GM23338 (cell line): ENCODE measurements around the gene ADGRB3.

Experiments
- CREB1 ChIP-seq: fragments of 250-450 bp; sonication (Bioruptor Pico); IDR thresholded peaks from 2 replicates; pipeline ENCODE4 v1.5.0; 2020; ENCODE audit warnings: low read depth, mild to moderate bottlenecking, moderate library complexity
- CTCF ChIP-seq, 2 experiments: fragments of 200-600 bp in 1 of 2; sonication (generic) in 1 of 2; conservative IDR thresholded peaks; 2 replicates each; pipeline versions ENCODE4 v1.5.1 to v1.6.1; 2016 to 2017; ENCODE audit warnings: antibody characterized with exemption in 2 of 2, low read depth in 2 of 2, mild to moderate bottlenecking in 2 of 2, moderate library complexity in 1 of 2
- EZH2 ChIP-seq: fragments of 200-600 bp; sonication (generic); IDR thresholded peaks from one replicate; pipeline ENCODE4 v1.8.0; 2017; ENCODE audit warnings: antibody characterized with exemption, mild to moderate bottlenecking, low read depth; ENCODE audit not compliant: unreplicated experiment
- EZH2phosphoT487 ChIP-seq: fragments of 200-600 bp; sonication (generic); IDR thresholded peaks from one replicate; pipeline ENCODE4 v1.8.1; 2018; ENCODE audit warnings: antibody characterized with exemption; ENCODE audit not compliant: unreplicated experiment
- POLR2AphosphoS5 ChIP-seq: IDR thresholded peaks from 2 replicates; pipeline ENCODE4 v1.6.1; 2016; ENCODE audit warnings: antibody characterized with exemption, low read depth
- REST ChIP-seq: IDR thresholded peaks from one replicate; pipeline ENCODE4 v1.6.1; 2018; ENCODE audit warnings: antibody characterized with exemption; ENCODE audit not compliant: unreplicated experiment

GRCh38 chr6:68735866-68736265, 100.8 kb downstream of the ADGRB3 start:
- TF ChIP-seq EZH2 (no peak), POLR2AphosphoS5 (no peak), CTCF (conservative IDR thresholded peaks at IDR 0.05; ENCODE audit: low read depth in 2 of 2) (no peak), REST (no peak), EZH2phosphoT487 (no peak), CREB1 (CRISPR knock-in tag) (no peak)
